WERI-Rb-1 (cell line): Measurements from ENCODE around the gene ELAVL1.

Experiments used
- DNase-seq: peaks from one replicate; pipeline ENCODE4 v3.0.0-alpha.2; 2020
- H3K27ac ChIP-seq: fragments of 250-450 bp; sonication (Bioruptor Pico); 2 replicates; pipeline ENCODE4 v1.5.1; 2020; ENCODE audit warnings: mild to moderate bottlenecking, moderate library complexity
- H3K27me3 ChIP-seq: fragments of 250-450 bp; sonication (Bioruptor Pico); 2 replicates; pipeline ENCODE4 v1.5.1; 2021; ENCODE audit warnings: mild to moderate bottlenecking, low read depth, moderate library complexity; ENCODE audit not compliant: insufficient read depth, severe bottlenecking
- H3K36me3 ChIP-seq: fragments of 250-450 bp; sonication (Bioruptor Pico); 2 replicates; pipeline ENCODE4 v1.5.1; 2020; ENCODE audit warnings: mild to moderate bottlenecking, moderate library complexity
- H3K4me3 ChIP-seq: 2 replicates; pipeline ENCODE4 v1.5.1; 2011; ENCODE audit warnings: low read depth, mild to moderate bottlenecking, control low read depth, low read length
- H3K9me3 ChIP-seq: fragments of 250-450 bp; sonication (Bioruptor Pico); 2 replicates; pipeline ENCODE4 v1.5.1; 2021; ENCODE audit warnings: mild to moderate bottlenecking, moderate library complexity; ENCODE audit not compliant: severe bottlenecking
- CTCF ChIP-seq: IDR thresholded peaks from 2 replicates; pipeline ENCODE4 v1.5.1; 2011; ENCODE audit warnings: low read depth, mild to moderate bottlenecking, control low read depth, inconsistent platforms, low read length

ELAVL1 gene

GRCh38 chr19:8004001-8004400 lies 1.4 kb downstream of the ELAVL1 start:
- Histone ChIP-seq H3K9me3 (no peaks in the 10 kb centered on the region), H3K27ac (no peak overlapping the region), H3K36me3 (peaks cover 37% of the 10 kb centered on the region), H3K27me3 (no peaks in the 10 kb centered on the region), H3K4me3 (no peak overlapping the region; the same call in 1 of the 2 replicates)
- TF ChIP-seq CTCF: no peak
- DNase-seq: no peak

- peak; percentile 96 for TF ChIP-seq CTCF
- peak overlapping the region; percentile 23 for H3K27ac ChIP-seq
- DNase-seq: peak; percentile 81
- peak overlapping the region; percentile 12; the same call in 1 of the 2 replicates for H3K4me3 ChIP-seq
- no peaks in the 10 kb centered on the region for H3K27me3 ChIP-seq
- H3K36me3 ChIP-seq: peaks cover 45% of the 10 kb centered on the region
- no peaks in the 10 kb centered on the region for H3K9me3 ChIP-seq
These were observed 3.2 kb downstream of the ELAVL1 start for GRCh38 chr19:8001995-8002849.

- H3K27me3 ChIP-seq: no peaks in the 10 kb centered on the region
- DNase-seq: no peak
- H3K36me3 ChIP-seq: peaks cover 48% of the 10 kb centered on the region
- no peak; the same call in 1 of the 2 replicates for TF ChIP-seq CTCF
- no peaks in the 10 kb centered on the region for H3K9me3 ChIP-seq
- H3K27ac ChIP-seq: no peak overlapping the region
- no peak overlapping the region for H3K4me3 ChIP-seq
These were observed 3.8 kb downstream of the ELAVL1 start for GRCh38 chr19:8001651-8001994.

GRCh38 chr19:8000298-8001038 lies 5.0 kb downstream of the ELAVL1 start:
- H3K36me3 ChIP-seq: peaks cover 49% of the 10 kb centered on the region
- no peak overlapping the region for H3K27ac ChIP-seq
- no peak for TF ChIP-seq CTCF
- no peak for DNase-seq
- no peaks in the 10 kb centered on the region for H3K9me3 ChIP-seq
- H3K27me3 ChIP-seq: no peaks in the 10 kb centered on the region
- H3K4me3 ChIP-seq: no peak overlapping the region

GRCh38 chr19:7999376-7999775 lies 6.1 kb downstream of the ELAVL1 start:
- no peak for TF ChIP-seq CTCF
- no peaks in the 10 kb centered on the region for H3K27me3 ChIP-seq
- DNase-seq: no peak
- no peak overlapping the region for H3K27ac ChIP-seq
- no peak overlapping the region for H3K4me3 ChIP-seq
- no peaks in the 10 kb centered on the region for H3K9me3 ChIP-seq
- peaks cover 49% of the 10 kb centered on the region for H3K36me3 ChIP-seq
